Testis (tissue), 3 donors: ENCODE measurements around the gene SLC6A8. TPM values are rescaled to one million over a fixed set of nuclear protein-coding genes. Genes with fewer than 3 reads are reported as not detected.
A peak's percentile ranks its signal among the peaks of the same experiment; 100 is the strongest.

Experiments used
- DNase-seq: peaks from one replicate; pipeline ENCODE4 v3.0.0-alpha.2; 2019
- H3K27ac ChIP-seq, 2 donors: fragments of 200-600 bp; sonication (generic); one replicate each; pipeline ENCODE4 v1.5.1; 2019
- H3K27me3 ChIP-seq: fragments of 200-600 bp; sonication (generic); one replicate; pipeline ENCODE4 v1.5.1; 2019
- H3K36me3 ChIP-seq: fragments of 200-600 bp; sonication (generic); one replicate; pipeline ENCODE4 v1.5.1; 2017; ENCODE audit warnings: low read depth; ENCODE audit errors: missing control alignments
- H3K4me1 ChIP-seq: fragments of 200-600 bp; sonication (generic); one replicate; pipeline ENCODE4 v1.5.1; 2019
- H3K4me3 ChIP-seq, 2 donors: fragments of 200-600 bp; sonication (generic); one replicate each; pipeline ENCODE4 v1.5.1; 2017 to 2019
- H3K9me3 ChIP-seq: fragments of 200-600 bp; sonication (generic); one replicate; pipeline ENCODE4 v1.5.1; 2017
- POLR2A ChIP-seq: fragments of 450-650 bp; IDR thresholded peaks from one replicate; pipeline ENCODE4 v1.6.1; 2017; ENCODE audit warnings: antibody characterized with exemption, mild to moderate bottlenecking, moderate library complexity
- WGBS, 2 donors: methylation state at CpG; one replicate each; pipeline ENCODE4 v1.1.5; 2018; 5-methylcytosine and 5-hydroxymethylcytosine counted together
- intact Hi-C: fragments of 100-400 bp; cut with DNase I; formaldehyde crosslinking; loops from one replicate; pipeline ENCODE4 v1.15.1; 2023; ENCODE audit warnings: low total_unique reads
- polyA plus RNA-seq: library from polyadenylated mRNA; stranded (reverse); fragments of 350-450 nt; fragmentation: Illumina TruSeq; extraction: RNeasy Lipid Tissue Mini Kit (QIAGEN cat#74804); gene quantifications from one replicate; pipeline ENCODE4 v1.2.3, GENCODE V29; 2014; ENCODE audit warnings: low read depth, low replicate concordance; ENCODE audit not compliant: insufficient read depth
- total RNA-seq, 2 donors: library from RNA; depleted of rRNA; stranded (reverse); fragments of >200 nt; gene quantifications; one replicate each; pipeline ENCODE4 v1.2.3, GENCODE V29; 2016
- TF ChIP-seq, protein P1 (sequence below), 3 experiments: fragments of 450-650 bp in 2 of 3; fragments of 200-600 bp in 1 of 3; sonication (generic) in 1 of 3; IDR thresholded peaks; one replicate each; pipeline ENCODE4 v1.5.1; 2016 to 2019; ENCODE audit warnings: antibody characterized with exemption in 3 of 3, mild to moderate bottlenecking in 2 of 3, moderate library complexity in 1 of 3

SLC6A8 gene
- total and polyA plus RNA-seq, 3 donors from 2014 or later, result 73.5 to 107 (median 91.3) TPM

DNA sequence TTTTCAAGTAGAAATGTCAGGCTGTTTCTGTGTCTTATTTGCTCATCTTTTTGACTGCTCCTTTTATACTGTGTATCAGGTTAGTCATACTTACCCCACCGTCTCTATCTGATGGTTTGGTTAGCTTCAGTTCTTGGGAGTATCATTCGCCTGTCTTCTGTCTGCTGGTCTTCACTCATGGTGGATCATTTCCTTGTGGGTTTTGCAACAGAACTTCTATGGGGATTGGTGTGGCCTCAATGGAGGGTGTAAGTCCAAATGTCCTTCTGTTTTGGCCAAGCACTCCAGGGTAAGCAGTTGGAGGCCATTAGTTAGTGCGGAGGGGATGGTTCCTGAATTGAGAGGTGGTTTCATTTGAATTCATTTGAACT, 44.1 kb downstream of the SLC6A8 start:
- intact Hi-C loops, result no loop called here
- 53 to 90% methylated on average over 2 to 3 of the region's 3 CpGs for WGBS, 2 donors
- no peaks in the 10 kb centered on the region for H3K4me1 ChIP-seq
- no peak for TF ChIP-seq POLR2A
- TF ChIP-seq, protein P1, sequence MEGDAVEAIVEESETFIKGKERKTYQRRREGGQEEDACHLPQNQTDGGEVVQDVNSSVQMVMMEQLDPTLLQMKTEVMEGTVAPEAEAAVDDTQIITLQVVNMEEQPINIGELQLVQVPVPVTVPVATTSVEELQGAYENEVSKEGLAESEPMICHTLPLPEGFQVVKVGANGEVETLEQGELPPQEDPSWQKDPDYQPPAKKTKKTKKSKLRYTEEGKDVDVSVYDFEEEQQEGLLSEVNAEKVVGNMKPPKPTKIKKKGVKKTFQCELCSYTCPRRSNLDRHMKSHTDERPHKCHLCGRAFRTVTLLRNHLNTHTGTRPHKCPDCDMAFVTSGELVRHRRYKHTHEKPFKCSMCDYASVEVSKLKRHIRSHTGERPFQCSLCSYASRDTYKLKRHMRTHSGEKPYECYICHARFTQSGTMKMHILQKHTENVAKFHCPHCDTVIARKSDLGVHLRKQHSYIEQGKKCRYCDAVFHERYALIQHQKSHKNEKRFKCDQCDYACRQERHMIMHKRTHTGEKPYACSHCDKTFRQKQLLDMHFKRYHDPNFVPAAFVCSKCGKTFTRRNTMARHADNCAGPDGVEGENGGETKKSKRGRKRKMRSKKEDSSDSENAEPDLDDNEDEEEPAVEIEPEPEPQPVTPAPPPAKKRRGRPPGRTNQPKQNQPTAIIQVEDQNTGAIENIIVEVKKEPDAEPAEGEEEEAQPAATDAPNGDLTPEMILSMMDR (IDR thresholded peaks at IDR 0.05), result no peak
- H3K27me3 ChIP-seq, result no peaks in the 10 kb centered on the region
- H3K36me3 ChIP-seq, result no peaks in the 10 kb centered on the region
- DNase-seq, result no peak
- peak overlapping the region in 1 of 2 donors; percentile 41 for H3K27ac ChIP-seq
- H3K9me3 ChIP-seq, result no peaks in the 10 kb centered on the region
- no peak overlapping the region for H3K4me3 ChIP-seq

DNA sequence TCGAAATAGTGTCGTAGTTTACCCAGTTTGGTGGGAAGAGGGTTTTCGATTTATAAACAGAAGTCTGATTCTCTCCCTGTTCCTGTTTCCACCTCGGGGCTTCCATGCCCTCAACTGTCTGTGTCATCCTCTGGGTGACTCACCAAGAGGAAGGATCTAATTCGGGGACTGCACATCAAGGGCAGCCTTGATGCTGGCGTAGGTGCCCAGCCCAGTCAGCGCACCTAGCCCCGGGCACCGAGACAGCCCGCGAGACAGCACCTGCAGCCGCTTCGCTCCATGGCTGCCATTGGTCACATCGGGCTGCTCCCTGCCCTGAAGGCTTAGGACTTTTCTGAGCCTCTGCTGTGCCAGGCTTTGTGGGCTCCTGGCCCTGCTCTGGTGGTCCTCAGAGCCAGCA, 44.7 kb downstream of the SLC6A8 start:
- Histone ChIP-seq H3K4me3 (no peak overlapping the region), H3K4me1 (no peaks in the 10 kb centered on the region), H3K36me3 (no peaks in the 10 kb centered on the region), H3K27ac (peak overlapping the region in 1 of 2 donors; percentile 41), H3K9me3 (no peaks in the 10 kb centered on the region), H3K27me3 (no peaks in the 10 kb centered on the region)
- TF ChIP-seq POLR2A, result no peak
- TF ChIP-seq, protein P1 (IDR thresholded peaks at IDR 0.05), result no peak
- intact Hi-C loops, result no loop called here
- 81 to 90% methylated on average over 6 to 14 of the region's 14 CpGs for WGBS, 2 donors
- DNase-seq, result no peak

DNA sequence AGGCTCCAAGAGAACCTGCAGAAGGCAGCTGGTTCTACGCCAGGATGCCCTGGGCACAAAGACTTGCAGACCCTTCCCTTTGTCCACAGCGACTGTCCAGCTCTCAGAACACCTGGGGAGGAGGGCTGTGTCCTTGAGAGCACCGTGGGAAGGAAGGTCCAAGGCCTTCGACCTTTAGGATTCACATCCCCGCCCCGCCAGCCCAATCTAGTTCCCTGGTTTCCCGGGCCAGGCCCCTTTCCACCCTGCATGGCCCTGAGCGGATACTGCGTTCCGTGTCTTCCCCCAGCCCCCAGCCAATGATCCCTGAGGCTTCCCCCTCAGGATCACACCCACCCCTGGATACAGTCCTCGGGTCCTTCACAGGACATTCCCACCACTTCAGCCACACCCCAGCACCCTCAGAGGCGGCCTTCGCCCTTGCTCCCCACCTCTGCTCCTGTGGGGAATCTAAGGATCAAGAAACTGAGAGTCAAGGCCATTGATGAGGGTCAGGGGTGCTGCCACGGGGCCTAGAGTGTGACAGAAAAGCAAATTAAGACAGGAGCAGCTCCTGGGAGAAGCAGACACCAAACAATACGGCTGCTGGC, 46.0 kb downstream of the SLC6A8 start:
- no peak for TF ChIP-seq POLR2A
- TF ChIP-seq, protein P1 (IDR thresholded peaks at IDR 0.05), result no peak
- intact Hi-C loops, result no loop called here
- no peak overlapping the region for H3K27ac ChIP-seq
- H3K27me3 ChIP-seq, result no peaks in the 10 kb centered on the region
- no peak overlapping the region for H3K4me3 ChIP-seq
- no peak for DNase-seq
- H3K36me3 ChIP-seq, result no peaks in the 10 kb centered on the region
- 84% methylated on average over 15 of the region's 15 CpGs; no CpG with 5 or more reads in 1 of the 2 donors for WGBS, 2 donors
- no peaks in the 10 kb centered on the region for H3K4me1 ChIP-seq
- H3K9me3 ChIP-seq, result no peaks in the 10 kb centered on the region

GRCh38 chrX:153734871-153735270, 47.1 kb downstream of the SLC6A8 start:
- Histone ChIP-seq H3K36me3 (no peaks in the 10 kb centered on the region), H3K4me3 (no peak overlapping the region), H3K4me1 (no peaks in the 10 kb centered on the region), H3K27me3 (no peaks in the 10 kb centered on the region), H3K27ac (no peak overlapping the region), H3K9me3 (no peaks in the 10 kb centered on the region)
- intact Hi-C loops, result no loop called here
- 81 to 94% methylated on average over 2 of the region's 2 CpGs for WGBS, 2 donors
- no peak for DNase-seq
- TF ChIP-seq, protein P1 (IDR thresholded peaks at IDR 0.05), result no peak
- no peak for TF ChIP-seq POLR2A

GRCh38 chrX:153735274-153735673, 47.5 kb downstream of the SLC6A8 start:
- no peak overlapping the region for H3K4me3 ChIP-seq
- no peaks in the 10 kb centered on the region for H3K9me3 ChIP-seq
- no peaks in the 10 kb centered on the region for H3K27me3 ChIP-seq
- H3K4me1 ChIP-seq, result no peaks in the 10 kb centered on the region
- no peaks in the 10 kb centered on the region for H3K36me3 ChIP-seq
- no peak for DNase-seq
- no peak for TF ChIP-seq POLR2A
- TF ChIP-seq, protein P1 (IDR thresholded peaks at IDR 0.05), result no peak
- intact Hi-C loops, result no loop called here
- 87 to 96% methylated on average over 7 to 9 of the region's 9 CpGs for WGBS, 2 donors
- H3K27ac ChIP-seq, result no peak overlapping the region
